Kidney (tissue), 14 donors: ENCODE data around the gene CLC. TPM values are rescaled to one million over a fixed set of nuclear protein-coding genes. Genes with fewer than 3 reads are reported as not detected.
"Not testable (repeated sequence)": the region's sequence is repeated elsewhere in the genome, so short reads cannot be mapped to it uniquely, and the experiment has no call there.

Source experiments
- DNase-seq, 5 donors: peaks; one replicate each; pipeline ENCODE4 v3.0.0-alpha.2; 2013 to 2020
- FAIRE-seq: peaks from 2 replicates; lab custom pipeline; 2012; peaks lifted over from hg19 to GRCh38; lab: Jason Lieb, UNC
- H3K27ac ChIP-seq, 2 donors: one replicate each; pipeline ENCODE4 v1.7.0; 2013; ENCODE audit warnings: low read depth in 2 of 2, low read length in 2 of 2, inconsistent platforms in 1 of 2
- H3K27me3 ChIP-seq: one replicate; pipeline ENCODE4 v1.7.1; 2013; ENCODE audit warnings: low read length, inconsistent platforms; ENCODE audit not compliant: control insufficient read depth, insufficient read depth
- H3K36me3 ChIP-seq, 3 donors: one replicate each; pipeline versions ENCODE4 v1.7.0 to v1.7.1; 2013; ENCODE audit warnings: low read length in 3 of 3, control low read depth in 1 of 3, inconsistent platforms in 1 of 3; ENCODE audit not compliant: insufficient read depth in 3 of 3, control insufficient read depth in 2 of 3
- H3K4me1 ChIP-seq, 3 donors: one replicate each; pipeline versions ENCODE4 v1.7.0 to v1.7.1; 2013; ENCODE audit warnings: low read length in 3 of 3, inconsistent platforms in 1 of 3, low read depth in 1 of 3; ENCODE audit not compliant: control insufficient read depth in 2 of 3, insufficient read depth in 2 of 3
- H3K4me3 ChIP-seq, 3 donors: one replicate each; pipeline versions ENCODE4 v1.7.0 to v1.8.1; 2013; ENCODE audit warnings: low read length in 3 of 3, control low read depth in 1 of 3, inconsistent platforms in 1 of 3
- H3K9ac ChIP-seq, 3 donors: one replicate each; pipeline versions ENCODE4 v1.7.0 to v1.7.1; 2013; ENCODE audit warnings: low read length in 3 of 3, control low read depth in 1 of 3, inconsistent platforms in 1 of 3
- H3K9me3 ChIP-seq, 3 donors: one replicate each; pipeline versions ENCODE4 v1.7.0 to v1.7.1; 2013; ENCODE audit warnings: low read length in 3 of 3, control low read depth in 1 of 3, inconsistent platforms in 1 of 3; ENCODE audit not compliant: control insufficient read depth in 2 of 3, insufficient read depth in 1 of 3
- intact Hi-C: fragments of 100-400 bp; cut with DNase I; formaldehyde crosslinking; loops from one replicate; pipeline ENCODE4 v1.11.1; 2022
- polyA plus RNA-seq: library from polyadenylated mRNA; stranded (reverse); fragments of 350-450 nt; fragmentation: Illumina TruSeq; extraction: RNeasy Lipid Tissue Mini Kit (QIAGEN cat#74804); gene quantifications from one replicate; pipeline ENCODE4 v1.2.3, GENCODE V29; 2014; ENCODE audit warnings: low read depth, low replicate concordance; ENCODE audit not compliant: insufficient read depth
- total RNA-seq: library from RNA; stranded (reverse); fragmentation: NEBNext Ultra II Directional; extraction: Animal tissue kit (Norgen Biotek cat#: 25700); gene quantifications from one replicate; pipeline ENCODE4 v1.2.1, GENCODE V29; 2021
- TF ChIP-seq, protein P1 (sequence below): IDR thresholded peaks from 3 replicates; pipeline ENCODE4 v1.5.1; 2012; ENCODE audit warnings: mild to moderate bottlenecking, moderate library complexity, borderline replicate concordance; ENCODE audit not compliant: insufficient read depth; ENCODE audit errors: extremely low read depth
- donor health status: control.
- donor health status: control.
- donor health status: control.
- donor health status: control.
- donor health status: control.
- donor health status: DM: yes; HTN: yes; CAD: no.
- donor health status: Normal renal cell carcinoma (clear cell type).

CLC gene
- total and polyA plus RNA-seq, 2 donors from 2014 or later: not detected

DNA sequence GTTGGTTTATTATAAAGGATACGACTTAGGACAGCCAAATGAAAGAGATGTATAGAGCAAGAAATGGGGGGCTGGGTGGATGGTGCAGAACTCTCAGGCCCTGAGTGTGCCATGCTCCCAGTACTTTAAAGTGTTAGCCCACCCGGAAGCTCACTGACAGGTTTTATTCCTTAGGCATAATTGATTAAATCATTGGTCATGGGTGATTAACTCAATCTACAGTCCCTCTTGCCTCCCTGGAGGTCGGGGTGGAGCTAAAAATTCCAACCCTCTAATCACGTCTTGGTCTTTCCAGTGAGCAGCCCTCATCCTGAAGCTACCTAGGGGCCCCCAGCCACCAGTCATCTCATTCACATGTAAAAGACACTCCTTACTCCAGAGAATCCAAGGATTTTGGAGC, 31.0 kb upstream of the CLC start:
- Histone ChIP-seq H3K4me1 (no peaks in the 10 kb centered on the region), H3K4me3 (no peak overlapping the region), H3K9me3 (no peaks in the 10 kb centered on the region), H3K27me3 (no peaks in the 10 kb centered on the region), H3K9ac (no peak overlapping the region), H3K36me3 (no peaks in the 10 kb centered on the region), H3K27ac (no peak overlapping the region)
- DNase-seq (peak in 3 of 5 donors; percentile 18 to 56 (median 55)), FAIRE-seq (no peak)
- intact Hi-C loops: no loop called here
- TF ChIP-seq, protein P1, sequence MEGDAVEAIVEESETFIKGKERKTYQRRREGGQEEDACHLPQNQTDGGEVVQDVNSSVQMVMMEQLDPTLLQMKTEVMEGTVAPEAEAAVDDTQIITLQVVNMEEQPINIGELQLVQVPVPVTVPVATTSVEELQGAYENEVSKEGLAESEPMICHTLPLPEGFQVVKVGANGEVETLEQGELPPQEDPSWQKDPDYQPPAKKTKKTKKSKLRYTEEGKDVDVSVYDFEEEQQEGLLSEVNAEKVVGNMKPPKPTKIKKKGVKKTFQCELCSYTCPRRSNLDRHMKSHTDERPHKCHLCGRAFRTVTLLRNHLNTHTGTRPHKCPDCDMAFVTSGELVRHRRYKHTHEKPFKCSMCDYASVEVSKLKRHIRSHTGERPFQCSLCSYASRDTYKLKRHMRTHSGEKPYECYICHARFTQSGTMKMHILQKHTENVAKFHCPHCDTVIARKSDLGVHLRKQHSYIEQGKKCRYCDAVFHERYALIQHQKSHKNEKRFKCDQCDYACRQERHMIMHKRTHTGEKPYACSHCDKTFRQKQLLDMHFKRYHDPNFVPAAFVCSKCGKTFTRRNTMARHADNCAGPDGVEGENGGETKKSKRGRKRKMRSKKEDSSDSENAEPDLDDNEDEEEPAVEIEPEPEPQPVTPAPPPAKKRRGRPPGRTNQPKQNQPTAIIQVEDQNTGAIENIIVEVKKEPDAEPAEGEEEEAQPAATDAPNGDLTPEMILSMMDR: no peak

DNA sequence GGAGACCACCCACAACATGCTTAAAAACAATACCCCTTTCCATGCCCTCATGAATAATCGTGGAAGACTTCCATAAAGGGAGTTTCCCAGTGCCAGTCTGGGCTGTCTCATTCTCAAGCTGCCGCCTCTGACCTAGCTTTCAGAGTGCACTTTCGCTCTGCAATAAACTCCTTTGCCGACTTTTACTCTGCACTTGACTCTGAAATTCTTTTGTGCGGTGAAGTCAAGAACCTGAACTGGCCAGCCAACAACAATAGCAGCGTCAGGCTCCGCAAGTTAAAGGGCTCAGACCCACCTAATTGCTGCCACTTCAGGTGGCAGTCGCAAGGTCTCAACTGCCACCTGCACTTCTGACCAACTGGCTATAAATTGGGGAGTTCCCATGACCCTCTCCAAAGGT, 30.5 kb upstream of the CLC start:
- TF ChIP-seq, protein P1: no peak
- no peak overlapping the region for H3K27ac ChIP-seq
- intact Hi-C loops: no loop called here
- H3K4me1 ChIP-seq: no peaks in the 10 kb centered on the region
- no peaks in the 10 kb centered on the region for H3K27me3 ChIP-seq
- H3K36me3 ChIP-seq: no peaks in the 10 kb centered on the region
- no peak overlapping the region for H3K9ac ChIP-seq
- FAIRE-seq (no peak), DNase-seq (peak in 3 of 5 donors; percentile 16 to 48 (median 37))
- no peaks in the 10 kb centered on the region for H3K9me3 ChIP-seq
- no peak overlapping the region for H3K4me3 ChIP-seq

DNA sequence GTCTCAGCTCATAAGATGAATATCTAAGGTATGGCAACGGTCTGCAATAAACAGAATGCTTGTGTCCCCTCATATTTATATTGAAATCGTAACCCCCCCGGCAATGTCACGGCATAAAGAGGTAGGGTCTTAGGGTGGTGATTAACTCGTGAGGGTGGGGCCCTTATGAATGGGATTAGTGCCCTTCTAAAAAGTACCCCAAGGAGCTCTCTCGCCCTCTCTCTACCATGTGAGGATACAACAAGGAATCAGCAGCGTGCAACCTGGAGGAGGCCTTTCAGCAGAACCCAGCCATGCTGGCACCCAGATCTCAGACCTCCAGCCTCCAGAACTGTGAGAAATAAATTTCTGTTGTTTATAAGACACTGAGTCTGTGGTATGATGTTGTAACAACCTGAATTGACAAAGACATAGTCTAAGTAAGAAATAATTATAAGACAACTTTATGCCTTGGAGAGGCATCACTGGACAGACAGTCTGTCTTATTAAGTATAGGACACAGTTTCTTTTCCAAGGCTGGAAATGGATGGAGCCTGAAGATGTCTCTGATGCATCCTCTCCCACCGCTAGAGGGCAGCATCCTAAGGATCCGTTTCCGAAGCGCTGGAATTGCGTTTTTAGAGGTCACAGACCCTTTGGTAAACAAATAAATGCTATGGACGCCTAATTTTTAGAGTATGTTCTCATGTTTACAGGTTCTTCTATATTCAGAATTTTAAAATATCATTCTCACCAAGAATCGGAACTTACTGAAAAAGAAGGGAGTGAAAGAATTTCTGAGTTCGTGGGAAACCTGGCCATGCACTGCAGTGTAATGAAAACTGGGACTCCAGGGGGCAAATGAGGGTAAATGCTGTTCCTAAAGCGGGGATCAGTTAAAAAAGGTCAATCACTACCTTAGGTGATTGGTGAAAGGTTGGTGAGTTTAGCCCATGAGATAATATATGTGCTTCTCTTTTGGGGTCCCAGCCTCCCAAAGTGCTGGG, 27.6 kb upstream of the CLC start:
- intact Hi-C loops: no loop called here
- Histone ChIP-seq H3K9me3 (no peaks in the 10 kb centered on the region), H3K9ac (no peak overlapping the region), H3K27ac (no peak overlapping the region), H3K27me3 (no peaks in the 10 kb centered on the region), H3K4me3 (no peak overlapping the region), H3K4me1 (no peaks in the 10 kb centered on the region), H3K36me3 (no peaks in the 10 kb centered on the region)
- DNase-seq (peak in 3 of 5 donors; percentile 14 to 67 (median 45)), FAIRE-seq (no peak)
- TF ChIP-seq, protein P1: peak; percentile 57

DNA sequence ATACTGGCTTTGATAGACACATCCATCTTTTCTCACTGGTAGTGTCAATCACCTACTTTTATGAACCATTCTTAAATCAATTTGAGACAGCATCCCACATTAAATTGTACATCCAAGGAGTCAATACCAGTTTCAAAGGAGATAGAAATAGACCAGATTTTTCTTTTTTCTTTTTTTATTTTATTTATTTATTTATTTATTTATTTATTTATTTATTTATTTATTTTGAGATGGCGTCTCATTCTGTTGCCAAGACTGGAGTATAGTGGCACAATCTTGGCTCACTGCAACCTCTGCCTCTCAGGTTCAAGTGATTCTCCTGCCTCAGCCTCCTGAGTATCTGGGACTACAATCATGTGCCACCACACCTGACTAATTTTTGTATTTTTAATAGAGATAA, 24.0 kb upstream of the CLC start:
- H3K4me3 ChIP-seq, H3K36me3 ChIP-seq, H3K27me3 ChIP-seq, intact Hi-C loops, FAIRE-seq, DNase-seq, H3K9me3 ChIP-seq, H3K4me1 ChIP-seq, H3K27ac ChIP-seq, H3K9ac ChIP-seq: not testable (repeated sequence)
